ENCODE measurements around the gene RPTOR.

- TF ChIP-seq, protein P1, sequence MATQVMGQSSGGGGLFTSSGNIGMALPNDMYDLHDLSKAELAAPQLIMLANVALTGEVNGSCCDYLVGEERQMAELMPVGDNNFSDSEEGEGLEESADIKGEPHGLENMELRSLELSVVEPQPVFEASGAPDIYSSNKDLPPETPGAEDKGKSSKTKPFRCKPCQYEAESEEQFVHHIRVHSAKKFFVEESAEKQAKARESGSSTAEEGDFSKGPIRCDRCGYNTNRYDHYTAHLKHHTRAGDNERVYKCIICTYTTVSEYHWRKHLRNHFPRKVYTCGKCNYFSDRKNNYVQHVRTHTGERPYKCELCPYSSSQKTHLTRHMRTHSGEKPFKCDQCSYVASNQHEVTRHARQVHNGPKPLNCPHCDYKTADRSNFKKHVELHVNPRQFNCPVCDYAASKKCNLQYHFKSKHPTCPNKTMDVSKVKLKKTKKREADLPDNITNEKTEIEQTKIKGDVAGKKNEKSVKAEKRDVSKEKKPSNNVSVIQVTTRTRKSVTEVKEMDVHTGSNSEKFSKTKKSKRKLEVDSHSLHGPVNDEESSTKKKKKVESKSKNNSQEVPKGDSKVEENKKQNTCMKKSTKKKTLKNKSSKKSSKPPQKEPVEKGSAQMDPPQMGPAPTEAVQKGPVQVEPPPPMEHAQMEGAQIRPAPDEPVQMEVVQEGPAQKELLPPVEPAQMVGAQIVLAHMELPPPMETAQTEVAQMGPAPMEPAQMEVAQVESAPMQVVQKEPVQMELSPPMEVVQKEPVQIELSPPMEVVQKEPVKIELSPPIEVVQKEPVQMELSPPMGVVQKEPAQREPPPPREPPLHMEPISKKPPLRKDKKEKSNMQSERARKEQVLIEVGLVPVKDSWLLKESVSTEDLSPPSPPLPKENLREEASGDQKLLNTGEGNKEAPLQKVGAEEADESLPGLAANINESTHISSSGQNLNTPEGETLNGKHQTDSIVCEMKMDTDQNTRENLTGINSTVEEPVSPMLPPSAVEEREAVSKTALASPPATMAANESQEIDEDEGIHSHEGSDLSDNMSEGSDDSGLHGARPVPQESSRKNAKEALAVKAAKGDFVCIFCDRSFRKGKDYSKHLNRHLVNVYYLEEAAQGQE (IDR thresholded peaks at IDR 0.05; ENCODE audit: low read depth, low read length) = no peak
- TF ChIP-seq CTCF (IDR thresholded peaks at IDR 0.05) (no peak), USF2 (IDR thresholded peaks at IDR 0.05; ENCODE audit: borderline replicate concordance, low read depth, low read length) (no peak), EP300 (IDR thresholded peaks at IDR 0.05; ENCODE audit: borderline replicate concordance in 1 of 2, low read depth in 1 of 2, low read length in 1 of 2) (no peak), EZH2phosphoT487 (IDR thresholded peaks at IDR 0.05; ENCODE audit: borderline replicate concordance, low read depth) (no peak), GABPA (IDR thresholded peaks at IDR 0.05; ENCODE audit: low read depth) (no peak), NRF1 (IDR thresholded peaks at IDR 0.05; ENCODE audit: low read depth, low read length) (no peak), TCF12 (IDR thresholded peaks at IDR 0.05) (no peak), RAD21 (IDR thresholded peaks at IDR 0.05; ENCODE audit: low read length) (no peak), SIN3A (IDR thresholded peaks at IDR 0.05; ENCODE audit: borderline replicate concordance, low read depth, low read length) (no peak)
- TF ChIP-seq, protein P2, sequence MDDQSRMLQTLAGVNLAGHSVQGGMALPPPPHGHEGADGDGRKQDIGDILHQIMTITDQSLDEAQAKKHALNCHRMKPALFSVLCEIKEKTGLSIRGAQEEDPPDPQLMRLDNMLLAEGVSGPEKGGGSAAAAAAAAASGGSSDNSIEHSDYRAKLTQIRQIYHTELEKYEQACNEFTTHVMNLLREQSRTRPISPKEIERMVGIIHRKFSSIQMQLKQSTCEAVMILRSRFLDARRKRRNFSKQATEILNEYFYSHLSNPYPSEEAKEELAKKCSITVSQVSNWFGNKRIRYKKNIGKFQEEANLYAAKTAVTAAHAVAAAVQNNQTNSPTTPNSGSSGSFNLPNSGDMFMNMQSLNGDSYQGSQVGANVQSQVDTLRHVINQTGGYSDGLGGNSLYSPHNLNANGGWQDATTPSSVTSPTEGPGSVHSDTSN (IDR thresholded peaks at IDR 0.05) = no peak
Measured at GRCh38 chr17:80790981-80791742, 246.5 kb downstream of the RPTOR start.
